22Rv1 (cell line): ENCODE measurements around the gene DCP1B.

Source experiments
- H3K27ac ChIP-seq: fragments of 450-650 bp; 2 replicates; pipeline ENCODE4 v1.5.1; 2017
- ZFX ChIP-seq: fragments of 450-650 bp; IDR thresholded peaks from 2 replicates; pipeline ENCODE4 v1.6.1; 2017; ENCODE audit warnings: antibody characterized with exemption, borderline replicate concordance
- TF ChIP-seq, protein P1 (sequence below): fragments of 450-650 bp; IDR thresholded peaks from 2 replicates; pipeline ENCODE4 v1.5.1; 2017; ENCODE audit warnings: mild to moderate bottlenecking

Gene DCP1B

DNA sequence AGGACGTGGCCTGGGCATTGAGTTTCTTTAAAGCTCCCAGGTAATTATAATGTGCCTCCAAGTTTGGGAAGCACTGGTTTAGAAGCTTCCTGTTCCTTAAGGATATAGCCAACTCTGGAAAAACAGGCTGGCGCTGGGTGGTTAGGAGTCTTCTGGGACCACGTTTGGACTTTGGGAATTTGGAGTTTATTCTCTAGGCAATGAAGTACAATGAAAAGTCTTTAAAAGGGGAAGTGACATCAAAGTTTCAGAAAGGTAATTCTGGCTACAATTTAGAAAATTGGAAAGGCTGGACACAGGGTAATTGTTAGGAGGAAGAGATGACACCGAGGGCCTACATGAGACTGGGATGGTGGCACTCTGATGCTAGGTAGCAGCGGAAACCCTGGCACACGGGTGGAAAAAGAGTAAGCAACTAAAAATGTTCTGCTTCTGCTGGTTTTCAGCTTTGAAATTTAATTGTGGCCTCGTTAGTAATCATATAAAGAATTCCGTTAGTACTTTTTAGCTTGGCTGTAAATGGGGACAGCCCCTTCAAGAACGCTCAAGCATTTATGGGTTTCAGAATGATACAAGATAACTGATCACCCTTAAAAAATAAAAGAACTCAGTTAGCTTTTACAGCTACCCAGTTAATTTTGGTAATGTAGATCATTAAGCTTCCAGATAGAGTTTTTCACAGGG, 12.7 kb upstream of the DCP1B start:
- TF ChIP-seq, protein P1, sequence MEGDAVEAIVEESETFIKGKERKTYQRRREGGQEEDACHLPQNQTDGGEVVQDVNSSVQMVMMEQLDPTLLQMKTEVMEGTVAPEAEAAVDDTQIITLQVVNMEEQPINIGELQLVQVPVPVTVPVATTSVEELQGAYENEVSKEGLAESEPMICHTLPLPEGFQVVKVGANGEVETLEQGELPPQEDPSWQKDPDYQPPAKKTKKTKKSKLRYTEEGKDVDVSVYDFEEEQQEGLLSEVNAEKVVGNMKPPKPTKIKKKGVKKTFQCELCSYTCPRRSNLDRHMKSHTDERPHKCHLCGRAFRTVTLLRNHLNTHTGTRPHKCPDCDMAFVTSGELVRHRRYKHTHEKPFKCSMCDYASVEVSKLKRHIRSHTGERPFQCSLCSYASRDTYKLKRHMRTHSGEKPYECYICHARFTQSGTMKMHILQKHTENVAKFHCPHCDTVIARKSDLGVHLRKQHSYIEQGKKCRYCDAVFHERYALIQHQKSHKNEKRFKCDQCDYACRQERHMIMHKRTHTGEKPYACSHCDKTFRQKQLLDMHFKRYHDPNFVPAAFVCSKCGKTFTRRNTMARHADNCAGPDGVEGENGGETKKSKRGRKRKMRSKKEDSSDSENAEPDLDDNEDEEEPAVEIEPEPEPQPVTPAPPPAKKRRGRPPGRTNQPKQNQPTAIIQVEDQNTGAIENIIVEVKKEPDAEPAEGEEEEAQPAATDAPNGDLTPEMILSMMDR: no peak
- no peak for TF ChIP-seq ZFX
- no peak overlapping the region for H3K27ac ChIP-seq

DNA sequence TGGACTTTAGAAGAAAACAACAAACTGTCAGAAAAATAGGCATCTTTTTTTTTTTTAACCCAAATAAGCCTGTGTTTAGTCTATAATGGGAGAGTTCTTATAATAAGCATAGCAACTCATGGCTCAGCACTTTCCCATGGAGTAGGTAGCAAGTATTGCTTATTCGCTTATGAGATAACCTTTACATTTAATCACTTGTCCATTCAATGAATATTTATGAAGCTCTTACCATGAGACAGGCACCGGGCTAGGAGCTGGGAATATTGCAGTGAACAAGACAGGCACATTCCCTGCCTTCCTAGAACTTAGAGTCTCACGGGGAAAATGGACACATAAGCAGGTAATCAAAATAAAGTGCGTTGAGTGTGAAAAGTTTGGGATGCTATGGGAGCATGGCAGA, 10.0 kb upstream of the DCP1B start:
- no peak overlapping the region for H3K27ac ChIP-seq
- TF ChIP-seq ZFX: no peak
- TF ChIP-seq, protein P1: no peak

GRCh38 chr12:2013527-2014223, 9.4 kb upstream of the DCP1B start:
- H3K27ac ChIP-seq: no peak overlapping the region
- no peak for TF ChIP-seq ZFX
- TF ChIP-seq, protein P1: no peak

DNA sequence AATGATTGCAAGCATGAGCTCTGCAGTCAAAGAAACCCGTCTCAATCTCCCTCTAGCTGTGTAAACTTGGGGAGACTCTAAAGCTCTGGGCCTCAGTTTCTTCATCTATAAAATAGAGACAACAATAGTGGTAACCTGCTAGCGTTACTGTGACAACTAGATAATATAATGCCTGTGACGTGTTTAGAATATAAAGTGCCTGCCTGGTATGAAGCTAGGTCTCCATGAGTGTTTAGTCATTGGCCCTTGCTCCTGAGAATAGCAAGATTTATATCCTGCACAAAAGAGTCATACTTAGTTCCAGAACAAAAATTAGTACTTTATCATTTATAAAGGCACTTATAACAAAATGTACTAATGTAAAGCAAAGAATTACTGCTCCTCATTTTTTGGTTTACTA, 8.8 kb upstream of the DCP1B start:
- TF ChIP-seq, protein P1: no peak
- no peak for TF ChIP-seq ZFX
- H3K27ac ChIP-seq: no peak overlapping the region

DNA sequence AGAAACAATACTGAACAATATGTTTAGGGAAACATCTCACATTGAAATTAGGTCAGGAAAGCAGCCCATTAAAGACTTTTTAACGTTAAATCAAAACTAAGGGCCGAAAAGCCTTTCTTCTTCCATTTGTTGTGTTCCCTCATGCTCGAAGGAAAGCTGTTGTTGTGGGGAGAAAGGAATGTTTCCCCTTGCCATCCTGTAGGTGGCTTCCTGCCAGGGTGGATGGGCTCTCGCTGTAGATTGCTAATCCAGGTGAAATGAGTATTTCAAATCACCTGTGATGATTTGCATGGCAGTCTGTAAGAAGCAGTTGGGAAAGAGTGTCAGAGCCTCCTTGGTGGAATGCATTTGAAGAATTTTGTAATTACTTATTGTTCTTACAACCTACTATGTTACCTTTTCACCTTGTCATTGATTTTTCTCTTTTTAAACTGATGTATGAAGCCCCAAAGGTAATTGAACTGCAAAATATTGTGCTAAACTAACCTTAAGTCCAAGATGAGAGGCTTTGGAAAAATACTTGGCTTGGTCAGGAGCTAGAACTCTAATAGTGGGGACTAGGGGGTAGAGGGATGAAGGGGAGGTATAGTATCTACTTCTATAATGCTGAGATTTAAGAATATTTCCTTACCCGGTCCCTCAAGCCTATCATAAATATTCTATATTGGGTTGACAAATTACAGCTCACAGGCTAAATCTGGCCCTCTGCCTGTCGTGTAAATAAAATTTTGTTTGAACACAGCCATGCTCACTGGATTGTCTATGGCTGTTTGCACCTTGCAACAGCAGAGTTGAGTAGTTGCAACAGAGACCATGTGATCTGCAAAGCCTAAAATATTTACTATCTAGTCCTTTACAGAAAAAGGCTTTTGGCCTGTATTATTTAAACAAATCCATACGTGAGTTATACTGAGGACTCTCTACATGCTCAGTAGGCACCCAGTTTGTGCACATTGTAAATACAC, 7.7 kb upstream of the DCP1B start:
- H3K27ac ChIP-seq: no peak overlapping the region
- TF ChIP-seq, protein P1: no peak
- TF ChIP-seq ZFX: no peak

DNA sequence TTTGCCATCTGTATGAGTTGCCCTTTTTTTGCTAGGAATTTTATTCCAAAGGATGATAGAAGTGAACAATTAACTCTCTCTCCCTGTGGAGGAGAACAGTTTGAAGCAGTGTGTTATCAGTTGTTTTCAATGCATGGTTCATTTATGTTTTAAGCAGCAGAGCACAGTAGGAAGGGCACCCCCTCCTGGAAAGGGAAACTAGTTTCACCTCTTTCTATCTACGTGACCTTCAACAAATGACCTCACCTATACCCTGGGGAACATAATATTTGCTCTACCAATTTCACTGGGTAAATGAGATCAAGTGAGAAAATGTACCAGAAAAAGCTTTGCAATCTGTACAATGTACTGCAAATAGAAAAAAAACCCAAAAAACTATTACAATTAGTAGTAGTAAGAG, 5.4 kb upstream of the DCP1B start:
- no peak overlapping the region for H3K27ac ChIP-seq
- no peak for TF ChIP-seq ZFX
- TF ChIP-seq, protein P1: peak; percentile 20
